OCI-LY7 (cell line): Measurements from ENCODE around the gene OR2G6. TPM values are rescaled to one million over a fixed set of nuclear protein-coding genes. Genes with fewer than 3 reads are reported as not detected.

Experiments used
- BruUV-seq: library from RNA; stranded (reverse); fragments of 400-500 nt; replicated peaks from 2 replicates; lab custom pipeline; 2021; lab: Mats Ljungman, UMichigan
- CTCF ChIA-PET: fragments of 300-600 bp; sonication (Branson Sonifier 250); formaldehyde crosslinking; loops from one replicate; lab custom pipeline; 2022; ENCODE audit warnings: antibody characterized with exemption; ENCODE audit not compliant: unreplicated experiment; lab: Charles Lee
- POLR2A ChIA-PET: fragments of 300-600 bp; sonication (Branson Sonifier 250); formaldehyde crosslinking; loops from one replicate; lab custom pipeline; 2022; ENCODE audit warnings: antibody characterized with exemption; lab: Charles Lee
- DNase-seq: peaks from one replicate; pipeline ENCODE4 v3.0.0-alpha.2; 2015; ENCODE audit warnings: low spot score
- H2AFZ ChIP-seq: fragments of 200-600 bp; sonication (generic), shearing (Covaris generic); 2 replicates; pipeline ENCODE4 v1.6.1; 2014; ENCODE audit warnings: mild to moderate bottlenecking, antibody characterized with exemption, low read length, moderate library complexity
- H3K27ac ChIP-seq: fragments of 200-600 bp; sonication (generic); 2 replicates; pipeline ENCODE4 v1.5.1; 2014; ENCODE audit warnings: mixed run types, low read depth, mild to moderate bottlenecking, moderate library complexity, low read length, inconsistent platforms; ENCODE audit not compliant: poor library complexity, severe bottlenecking
- H3K36me3 ChIP-seq: fragments of 200-600 bp; sonication (generic); 2 replicates; pipeline ENCODE4 v1.6.1; 2014; ENCODE audit warnings: mild to moderate bottlenecking, antibody characterized with exemption, low read length, moderate library complexity, mixed read lengths; ENCODE audit not compliant: insufficient read depth
- H3K4me1 ChIP-seq: fragments of 200-600 bp; sonication (generic); 2 replicates; pipeline ENCODE4 v1.5.1; 2014; ENCODE audit warnings: mild to moderate bottlenecking, low read length; ENCODE audit not compliant: insufficient read depth, poor library complexity, severe bottlenecking
- H3K4me2 ChIP-seq: fragments of 200-600 bp; sonication (generic); 2 replicates; pipeline ENCODE4 v1.6.1; 2014; ENCODE audit warnings: mild to moderate bottlenecking, low read length
- H3K4me3 ChIP-seq: fragments of 200-600 bp; sonication (generic); 2 replicates; pipeline ENCODE4 v1.5.1; 2014; ENCODE audit warnings: mild to moderate bottlenecking, low read depth, low read length; ENCODE audit not compliant: poor library complexity, severe bottlenecking
- H3K79me2 ChIP-seq: fragments of 200-600 bp; sonication (generic); 2 replicates; pipeline ENCODE4 v1.6.1; 2016; ENCODE audit warnings: low read depth, mild to moderate bottlenecking, low read length, moderate library complexity, mixed read lengths; ENCODE audit not compliant: insufficient read depth
- H3K9me2 ChIP-seq: fragments of 200-600 bp; sonication (generic); 2 replicates; pipeline ENCODE4 v1.6.1; 2016; ENCODE audit warnings: mild to moderate bottlenecking, low read length, mixed read lengths; ENCODE audit not compliant: insufficient read depth
- H3K9me3 ChIP-seq: fragments of 200-600 bp; sonication (generic); 2 replicates; pipeline ENCODE4 v1.6.1; 2014; ENCODE audit warnings: mild to moderate bottlenecking, mixed run types, low read length, mixed read lengths
- H4K20me1 ChIP-seq: fragments of 200-600 bp; sonication (generic); 2 replicates; pipeline ENCODE4 v1.6.1; 2014; ENCODE audit warnings: mild to moderate bottlenecking, antibody characterized with exemption, low read length, moderate library complexity, mixed read lengths; ENCODE audit not compliant: insufficient read depth
- EZH2phosphoT487 ChIP-seq: fragments of 200-600 bp; sonication (generic); IDR thresholded peaks from 2 replicates; pipeline ENCODE4 v1.6.1; 2018; ENCODE audit warnings: low read depth, borderline replicate concordance, mild to moderate bottlenecking, mixed run types, antibody characterized with exemption, low read length, moderate library complexity, mixed read lengths
- intact Hi-C: fragments of 100-400 bp; cut with micrococcal nuclease; formaldehyde crosslinking; loops from one replicate; pipeline ENCODE4 v1.10.0; 2022; ENCODE audit not compliant: unreplicated experiment
- total RNA-seq, 2 experiments: library from RNA; depleted of rRNA in 1 of 2; stranded (reverse); fragments of >200 nt in 1 of 2; shearing (Covaris generic) in 1 of 2; gene quantifications; 2 replicates each; pipeline ENCODE4 v1.2.3, GENCODE V29; 2014 to 2022
- TF ChIP-seq, protein P1 (sequence below): fragments of 200-600 bp; sonication (generic); conservative IDR thresholded peaks from 2 replicates; pipeline ENCODE4 v1.5.1; 2014; ENCODE audit warnings: mild to moderate bottlenecking, antibody characterized with exemption, low read length, moderate library complexity, mixed read lengths

Gene OR2G6
- total RNA-seq, 2 experiments from 2014 or later, result not detected

DNA sequence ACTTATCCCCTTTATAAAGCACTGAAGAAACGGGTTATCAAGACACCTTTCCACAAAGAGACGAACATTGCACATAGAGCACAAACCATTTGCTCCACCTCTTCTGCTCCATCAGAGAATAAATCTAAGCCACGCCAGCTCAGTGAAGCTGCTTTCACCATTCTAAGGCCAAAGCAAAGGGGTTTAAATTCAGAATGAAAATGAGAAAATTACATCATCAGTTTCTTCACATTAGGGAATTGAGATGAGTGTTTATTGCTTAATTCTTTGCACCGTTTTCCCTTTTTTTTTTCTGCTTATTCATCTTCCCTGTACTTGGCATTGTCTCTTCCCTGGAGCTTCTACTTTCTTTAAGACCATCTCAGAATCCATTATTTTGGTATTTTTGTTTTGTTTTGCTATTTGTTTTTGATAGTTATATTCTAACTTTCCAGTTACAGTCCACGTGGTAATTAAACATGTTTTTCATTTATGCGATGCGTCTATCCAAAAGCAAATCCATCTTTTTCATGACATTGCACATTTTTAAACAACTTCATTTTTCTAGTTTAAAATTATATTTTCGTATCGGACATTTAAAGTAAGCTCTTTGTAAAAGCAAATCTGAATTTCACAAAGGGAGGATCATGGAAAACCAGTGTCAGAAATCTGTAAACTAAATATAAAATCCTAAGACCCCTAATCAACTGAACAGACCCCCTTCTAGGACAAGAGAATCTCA, 68.5 kb downstream of the OR2G6 start:
- ChIA-PET POLR2A (no interaction called here), CTCF (no interaction called here)
- Histone ChIP-seq H3K4me3 (no peak overlapping the region), H3K79me2 (no peaks in the 10 kb centered on the region), H2AFZ (no peak overlapping the region), H3K9me3 (no peaks in the 10 kb centered on the region), H4K20me1 (no peaks in the 10 kb centered on the region), H3K4me2 (no peak overlapping the region), H3K4me1 (no peaks in the 10 kb centered on the region), H3K9me2 (no peaks in the 10 kb centered on the region), H3K36me3 (no peaks in the 10 kb centered on the region), H3K27ac (no peak overlapping the region)
- TF ChIP-seq, protein P1, sequence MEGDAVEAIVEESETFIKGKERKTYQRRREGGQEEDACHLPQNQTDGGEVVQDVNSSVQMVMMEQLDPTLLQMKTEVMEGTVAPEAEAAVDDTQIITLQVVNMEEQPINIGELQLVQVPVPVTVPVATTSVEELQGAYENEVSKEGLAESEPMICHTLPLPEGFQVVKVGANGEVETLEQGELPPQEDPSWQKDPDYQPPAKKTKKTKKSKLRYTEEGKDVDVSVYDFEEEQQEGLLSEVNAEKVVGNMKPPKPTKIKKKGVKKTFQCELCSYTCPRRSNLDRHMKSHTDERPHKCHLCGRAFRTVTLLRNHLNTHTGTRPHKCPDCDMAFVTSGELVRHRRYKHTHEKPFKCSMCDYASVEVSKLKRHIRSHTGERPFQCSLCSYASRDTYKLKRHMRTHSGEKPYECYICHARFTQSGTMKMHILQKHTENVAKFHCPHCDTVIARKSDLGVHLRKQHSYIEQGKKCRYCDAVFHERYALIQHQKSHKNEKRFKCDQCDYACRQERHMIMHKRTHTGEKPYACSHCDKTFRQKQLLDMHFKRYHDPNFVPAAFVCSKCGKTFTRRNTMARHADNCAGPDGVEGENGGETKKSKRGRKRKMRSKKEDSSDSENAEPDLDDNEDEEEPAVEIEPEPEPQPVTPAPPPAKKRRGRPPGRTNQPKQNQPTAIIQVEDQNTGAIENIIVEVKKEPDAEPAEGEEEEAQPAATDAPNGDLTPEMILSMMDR, result no peak
- TF ChIP-seq EZH2phosphoT487, result no peak
- no peak for DNase-seq
- no TSS peak for BruUV-seq
- intact Hi-C loops, result no loop called here

Other genes starting within 250 kb of the OR2G6 start
- gene OR2T33, start 230.1 kb upstream of the OR2G6 start, total RNA-seq (2014; rRNA removed; shearing (Covaris generic)), result not detected in 2 replicates
- gene OR2T33, start 230.1 kb upstream of the OR2G6 start, total RNA-seq (2022), result not detected in 2 replicates
- not detected in 2 replicates for gene OR2T12, start 204.6 kb upstream of the OR2G6 start, total RNA-seq (2014; rRNA removed; shearing (Covaris generic))
- not detected in 2 replicates for gene OR2T12, start 204.6 kb upstream of the OR2G6 start, total RNA-seq (2022)
- gene OR2M7, start 183.5 kb upstream of the OR2G6 start, total RNA-seq (2014; rRNA removed; shearing (Covaris generic)), result not detected in 2 replicates
- not detected in 2 replicates for gene OR2M7, start 183.5 kb upstream of the OR2G6 start, total RNA-seq (2022)
- gene OR14C36, start 159.3 kb upstream of the OR2G6 start, total RNA-seq (2014; rRNA removed; shearing (Covaris generic)), result not detected in 2 replicates
- not detected in 2 replicates for gene OR14C36, start 159.3 kb upstream of the OR2G6 start, total RNA-seq (2022)
- not detected in 2 replicates for gene OR2T4, start 146.4 kb upstream of the OR2G6 start, total RNA-seq (2014; rRNA removed; shearing (Covaris generic))
- not detected in 2 replicates for gene OR2T4, start 146.4 kb upstream of the OR2G6 start, total RNA-seq (2022)
- gene OR2T6, start 132.3 kb upstream of the OR2G6 start, total RNA-seq (2014; rRNA removed; shearing (Covaris generic)), result not detected in 2 replicates
- not detected in 2 replicates for gene OR2T6, start 132.3 kb upstream of the OR2G6 start, total RNA-seq (2022)
- not detected in 2 replicates for gene OR2T1, start 105.0 kb upstream of the OR2G6 start, total RNA-seq (2014; rRNA removed; shearing (Covaris generic))
- not detected in 2 replicates for gene OR2T1, start 105.0 kb upstream of the OR2G6 start, total RNA-seq (2022)
- gene OR2T2, start 62.4 kb upstream of the OR2G6 start, total RNA-seq (2014; rRNA removed; shearing (Covaris generic)), result not detected in 2 replicates
- not detected in 2 replicates for gene OR2T2, start 62.4 kb upstream of the OR2G6 start, total RNA-seq (2022)
- gene OR2T3, start 34.7 kb upstream of the OR2G6 start, total RNA-seq (2014; rRNA removed; shearing (Covaris generic)), result not detected in 2 replicates
- not detected in 2 replicates for gene OR2T3, start 34.7 kb upstream of the OR2G6 start, total RNA-seq (2022)
- not detected in 2 replicates for gene OR2T5, start 19.5 kb upstream of the OR2G6 start, total RNA-seq (2014; rRNA removed; shearing (Covaris generic))
- gene OR2T5, start 19.5 kb upstream of the OR2G6 start, total RNA-seq (2022), result not detected in 2 replicates
- not detected in 2 replicates for gene OR2T29, start 54.7 kb downstream of the OR2G6 start, total RNA-seq (2014; rRNA removed; shearing (Covaris generic))
- gene OR2T29, start 54.7 kb downstream of the OR2G6 start, total RNA-seq (2022), result not detected in 2 replicates
- gene OR2T34, start 66.7 kb downstream of the OR2G6 start, total RNA-seq (2014; rRNA removed; shearing (Covaris generic)), result not detected in 2 replicates
- gene OR2T34, start 66.7 kb downstream of the OR2G6 start, total RNA-seq (2022), result not detected in 2 replicates
- gene OR2T10, start 89.6 kb downstream of the OR2G6 start, total RNA-seq (2014; rRNA removed; shearing (Covaris generic)), result not detected in 2 replicates
- gene OR2T10, start 89.6 kb downstream of the OR2G6 start, total RNA-seq (2022), result not detected in 2 replicates
- gene OR2T11, start 127.0 kb downstream of the OR2G6 start, total RNA-seq (2014; rRNA removed; shearing (Covaris generic)), result not detected in 2 replicates
- gene OR2T11, start 127.0 kb downstream of the OR2G6 start, total RNA-seq (2022), result 0.13 TPM in 1 of 2 replicates, not detected in the other
- not detected in 2 replicates for gene OR2T35, start 137.2 kb downstream of the OR2G6 start, total RNA-seq (2014; rRNA removed; shearing (Covaris generic))
- gene OR2T35, start 137.2 kb downstream of the OR2G6 start, total RNA-seq (2022), result not detected in 2 replicates
- not detected in 2 replicates for gene OR2T27, start 147.5 kb downstream of the OR2G6 start, total RNA-seq (2014; rRNA removed; shearing (Covaris generic))
- not detected in 2 replicates for gene OR2T27, start 147.5 kb downstream of the OR2G6 start, total RNA-seq (2022)
- not detected in 2 replicates for gene OR14I1, start 194.7 kb downstream of the OR2G6 start, total RNA-seq (2014; rRNA removed; shearing (Covaris generic))
- gene OR14I1, start 194.7 kb downstream of the OR2G6 start, total RNA-seq (2022), result not detected in 2 replicates
- gene LYPD8, start 247.7 kb downstream of the OR2G6 start, total RNA-seq (2014; rRNA removed; shearing (Covaris generic)), result not detected in 2 replicates
- not detected in 2 replicates for gene LYPD8, start 247.7 kb downstream of the OR2G6 start, total RNA-seq (2022)